HG02588 (cell line): ENCODE measurements around the gene NIPAL1.
"Not testable (repeated sequence)": the region's sequence is repeated elsewhere in the genome, so short reads cannot be mapped to it uniquely, and the experiment has no call there.

ENCODE experiments used
- ATAC-seq: cut with Tn5 transposase; IDR thresholded peaks from one replicate; pipeline ENCODE4 v1.9.1; 2021; ENCODE audit warnings: mild to moderate bottlenecking, moderate library complexity; ENCODE audit not compliant: unreplicated experiment

Gene NIPAL1

GRCh38 chr4:48016141-48017107 is at the start of gene NIPAL1, which contains the start of gene CNGA1:
Gene NIPAL1 (plus strand): TSS chr4:48016772. CDS start chr4:48016840, 68 bp downstream.
Gene CNGA1 (minus strand): TSS chr4:48016681. CDS start chr4:47952689, 63,992 bp downstream.
- ATAC-seq: peak; percentile 91

- ATAC-seq: no peak
These were observed 47.7 kb upstream of the NIPAL1 start for GRCh38 chr4:47968847-47969246.

GRCh38 chr4:47972181-47972580 is 44.4 kb upstream of the NIPAL1 start:
- no peak for ATAC-seq

- no peak for ATAC-seq
These were observed 43.9 kb upstream of the NIPAL1 start for GRCh38 chr4:47972721-47973120.

GRCh38 chr4:47974566-47974965 is 42.0 kb upstream of the NIPAL1 start:
- ATAC-seq: no peak

GRCh38 chr4:47990145-47990544 is 26.4 kb upstream of the NIPAL1 start:
- no peak for ATAC-seq

GRCh38 chr4:47992475-47992874 is 24.1 kb upstream of the NIPAL1 start:
- not testable (repeated sequence) for ATAC-seq

- no peak for ATAC-seq
These were observed 20.6 kb upstream of the NIPAL1 start for GRCh38 chr4:47996021-47996420.

GRCh38 chr4:48002267-48002666 is 14.3 kb upstream of the NIPAL1 start:
- no peak for ATAC-seq

- ATAC-seq: not testable (repeated sequence)
These were observed 13.0 kb upstream of the NIPAL1 start for GRCh38 chr4:48003568-48003967.

GRCh38 chr4:48005781-48006180 is 10.8 kb upstream of the NIPAL1 start:
- no peak for ATAC-seq

GRCh38 chr4:48008021-48008596 is 8.5 kb upstream of the NIPAL1 start:
- ATAC-seq: no peak

- not testable (repeated sequence) for ATAC-seq
These were observed 5.7 kb upstream of the NIPAL1 start for GRCh38 chr4:48010906-48011305.

- no peak for ATAC-seq
These were observed 4.8 kb upstream of the NIPAL1 start for GRCh38 chr4:48011722-48012121.

GRCh38 chr4:48012824-48013223 is 3.7 kb upstream of the NIPAL1 start:
- no peak for ATAC-seq

- ATAC-seq: no peak
These were observed 1.4 kb upstream of the NIPAL1 start for GRCh38 chr4:48015216-48015615.

- no peak for ATAC-seq
These were observed 894 bp upstream of the NIPAL1 start for GRCh38 chr4:48015678-48016077.

- ATAC-seq: no peak
These were observed 568 bp downstream of the NIPAL1 start for GRCh38 chr4:48017108-48017571.

GRCh38 chr4:48018112-48018511 is 1.5 kb downstream of the NIPAL1 start:
- no peak for ATAC-seq

GRCh38 chr4:48021100-48021499 is 4.5 kb downstream of the NIPAL1 start:
- no peak for ATAC-seq

- ATAC-seq: no peak
These were observed 5.7 kb downstream of the NIPAL1 start for GRCh38 chr4:48022192-48022799.
